NCI-H748 treated with DMSO at 0.1 percent for 48 hours (cell line): ENCODE results near the gene TP63.

Source experiments
- DNase-seq: peaks from one replicate; lab custom pipeline; 2025; lab: John Stamatoyannopoulos, UW

Gene TP63

DNA sequence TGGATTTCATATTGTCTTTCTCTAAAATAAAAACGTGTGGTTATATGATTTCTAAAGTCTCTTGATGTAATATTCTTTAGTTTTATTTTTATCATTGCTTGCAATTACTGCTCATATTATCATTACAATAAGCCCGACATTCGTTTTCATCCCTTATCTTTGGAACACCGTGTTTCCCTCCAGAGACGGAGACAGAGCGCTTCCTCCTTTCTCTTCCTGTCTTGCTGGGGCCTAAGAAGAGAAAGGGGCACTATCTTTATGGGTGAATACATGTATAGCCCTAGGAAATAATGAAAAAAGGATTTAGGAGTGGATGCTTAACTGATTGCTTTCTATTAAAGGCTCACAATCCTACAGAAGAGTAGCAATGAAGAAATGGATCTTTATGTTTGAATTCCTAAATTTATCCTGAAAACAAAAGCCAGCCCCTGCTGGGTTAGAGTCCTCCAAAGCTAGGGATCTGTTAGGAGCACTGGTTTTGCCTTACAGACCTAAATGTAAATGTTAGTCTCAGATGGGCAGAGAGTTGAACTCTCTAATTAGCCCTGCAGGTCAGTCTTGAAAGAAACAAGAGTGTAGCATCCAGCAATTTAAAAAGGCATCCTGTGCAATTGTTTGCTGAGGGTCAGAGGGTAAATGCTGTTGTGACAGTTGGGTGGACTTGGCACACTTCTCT lies 145.1 kb downstream of the TP63 start:
- DNase-seq: no peak

DNA sequence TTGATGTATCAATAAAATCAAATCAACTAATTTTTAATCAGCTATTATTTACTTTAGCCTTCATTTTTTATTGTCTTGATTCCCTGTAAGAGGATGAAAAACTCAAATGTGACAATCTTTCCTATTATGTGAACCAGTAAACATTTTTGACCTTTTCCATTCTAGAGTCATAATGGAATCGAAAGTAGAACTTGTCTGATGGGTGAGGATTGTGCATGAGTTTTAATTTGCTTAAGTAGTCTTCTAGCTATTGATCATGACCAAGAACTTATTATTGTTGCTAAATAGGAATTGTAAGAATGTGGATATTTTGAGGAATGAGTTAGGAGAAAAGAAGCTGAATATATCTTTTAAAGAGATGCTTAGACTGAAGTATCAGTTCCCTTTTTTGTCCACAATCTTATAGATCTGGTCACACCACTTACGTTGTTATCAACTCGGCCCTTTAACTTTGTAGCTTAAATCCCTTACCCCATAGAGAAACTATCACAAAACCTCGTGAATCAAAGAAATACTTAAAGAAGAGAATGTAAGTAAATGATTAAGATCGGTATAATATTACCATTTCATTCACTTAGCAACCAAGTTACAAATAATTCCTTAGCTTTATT lies 147.3 kb downstream of the TP63 start:
- DNase-seq: no peak

- no peak for DNase-seq
These were observed 148.0 kb downstream of the TP63 start for GRCh38 chr3:189779166-189779565.

DNA sequence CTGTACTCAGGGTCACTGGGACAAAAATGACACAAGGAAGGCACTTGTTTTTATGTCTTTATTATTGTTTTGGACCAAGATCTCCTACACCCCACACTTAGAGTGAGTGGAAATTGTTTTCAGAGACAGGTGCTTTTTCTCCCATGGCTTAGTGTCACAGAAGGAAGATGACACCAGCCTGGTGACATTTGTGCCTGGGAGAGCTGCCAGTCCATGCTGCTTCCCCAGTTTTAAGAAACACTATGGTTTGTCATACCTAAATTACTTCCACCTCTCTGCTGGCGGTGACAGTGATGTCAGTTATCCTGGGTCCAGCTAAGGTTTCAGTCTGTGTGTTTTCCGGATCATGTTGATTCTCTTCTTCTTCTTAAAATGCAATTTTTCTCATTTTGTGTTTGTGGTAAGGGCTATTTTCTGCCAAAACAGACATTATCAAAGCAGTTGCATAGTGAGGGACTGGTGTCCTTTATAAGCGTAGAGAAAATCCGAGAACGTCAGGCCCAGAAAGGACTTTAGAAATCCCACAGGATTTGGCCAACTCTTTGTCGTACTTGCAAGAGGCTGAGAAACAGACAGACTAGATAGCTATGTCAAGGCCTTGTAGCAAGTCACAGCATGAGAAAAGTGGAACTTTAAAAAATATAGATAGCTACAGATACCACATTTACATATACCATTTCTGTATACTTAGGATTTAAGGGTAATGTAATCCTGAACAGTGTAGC lies 149.5 kb downstream of the TP63 start:
- no peak for DNase-seq

- no peak for DNase-seq
These were observed 150.2 kb downstream of the TP63 start for GRCh38 chr3:189781415-189781814.

DNA sequence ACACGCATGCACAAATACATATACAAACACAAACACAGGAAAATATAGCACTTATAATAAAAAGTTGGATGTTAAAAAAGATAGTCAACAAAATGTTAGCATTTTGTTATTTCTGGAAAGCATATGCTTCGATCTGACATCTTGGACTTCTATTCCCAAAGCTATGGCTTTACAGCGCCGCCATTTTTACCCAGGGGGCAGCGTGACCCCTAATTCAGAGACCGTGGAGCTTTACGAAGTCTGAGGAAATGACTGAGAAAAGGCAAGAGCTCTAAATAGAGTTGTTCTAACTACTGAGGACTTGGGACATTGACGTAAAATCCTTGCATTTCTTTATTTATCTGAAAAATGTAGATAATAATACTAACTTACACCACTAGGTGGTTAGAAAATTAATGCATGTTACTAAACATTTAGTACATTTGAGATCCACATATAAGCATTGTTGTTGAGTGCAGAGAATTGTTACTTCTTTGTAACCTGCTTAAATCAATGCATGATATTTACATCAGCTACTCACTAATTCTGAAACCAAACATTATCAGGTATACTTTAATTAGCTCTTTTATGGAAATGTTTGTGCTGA lies 155.4 kb downstream of the TP63 start:
- no peak for DNase-seq

GRCh38 chr3:189787191-189787590 lies 156.0 kb downstream of the TP63 start:
- no peak for DNase-seq

DNA sequence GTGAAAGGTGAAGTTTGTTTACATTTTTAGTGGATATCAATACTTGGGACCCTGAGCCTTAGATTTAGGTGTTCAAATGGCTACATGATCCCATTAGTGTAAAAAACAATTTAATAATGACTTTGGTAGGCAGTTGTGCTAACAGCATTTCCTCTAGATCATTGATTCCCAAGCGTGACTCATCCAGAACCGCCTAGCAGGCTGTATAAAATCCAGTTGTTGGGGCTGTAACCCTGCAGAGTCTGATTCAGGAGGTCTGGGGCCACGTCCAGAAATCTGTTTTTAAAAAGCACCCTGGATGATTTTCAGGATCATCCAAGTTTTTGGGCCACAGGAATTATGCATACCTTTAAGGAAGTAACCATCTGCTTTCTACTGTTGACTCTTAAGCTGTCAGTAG lies 156.4 kb downstream of the TP63 start:
- no peak for DNase-seq

DNA sequence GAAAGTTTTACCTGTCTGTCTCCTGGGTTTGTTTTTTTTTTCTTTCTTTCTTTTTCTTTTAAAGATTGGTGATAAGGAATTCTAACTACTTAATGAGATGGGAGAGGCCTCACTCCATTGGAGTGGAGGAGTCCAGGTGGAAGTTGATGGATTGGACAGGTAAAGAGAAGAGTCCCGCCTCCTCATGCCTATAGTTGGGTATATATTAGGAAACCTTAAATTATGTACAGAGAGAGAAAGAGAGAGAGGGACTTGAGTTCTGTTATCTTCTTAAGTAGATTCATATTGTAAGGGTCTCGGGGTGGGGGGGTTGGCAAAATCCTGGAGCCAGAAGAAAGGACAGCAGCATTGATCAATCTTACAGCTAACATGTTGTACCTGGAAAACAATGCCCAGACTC lies 158.2 kb downstream of the TP63 start:
- DNase-seq: no peak

DNA sequence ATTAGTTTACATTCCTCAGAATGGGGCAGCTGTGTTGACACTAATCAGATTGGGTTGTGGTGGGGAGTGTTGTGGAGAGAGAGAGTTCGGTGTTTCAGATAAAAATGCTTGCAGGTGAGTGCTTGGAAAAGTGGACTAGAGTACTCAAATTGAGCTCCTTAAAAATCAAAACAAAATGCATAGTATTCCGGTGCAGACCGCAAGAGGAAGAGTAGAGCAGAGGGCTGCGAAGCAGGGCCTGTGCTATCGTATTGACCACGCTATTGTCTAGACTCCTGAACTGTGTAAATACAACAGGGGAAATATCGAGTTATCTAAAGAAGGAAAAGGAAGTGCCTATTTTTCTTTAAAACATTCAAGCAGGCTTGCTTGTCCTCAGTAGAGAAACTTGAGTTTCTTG lies 159.5 kb downstream of the TP63 start:
- peak; percentile 35 for DNase-seq

DNA sequence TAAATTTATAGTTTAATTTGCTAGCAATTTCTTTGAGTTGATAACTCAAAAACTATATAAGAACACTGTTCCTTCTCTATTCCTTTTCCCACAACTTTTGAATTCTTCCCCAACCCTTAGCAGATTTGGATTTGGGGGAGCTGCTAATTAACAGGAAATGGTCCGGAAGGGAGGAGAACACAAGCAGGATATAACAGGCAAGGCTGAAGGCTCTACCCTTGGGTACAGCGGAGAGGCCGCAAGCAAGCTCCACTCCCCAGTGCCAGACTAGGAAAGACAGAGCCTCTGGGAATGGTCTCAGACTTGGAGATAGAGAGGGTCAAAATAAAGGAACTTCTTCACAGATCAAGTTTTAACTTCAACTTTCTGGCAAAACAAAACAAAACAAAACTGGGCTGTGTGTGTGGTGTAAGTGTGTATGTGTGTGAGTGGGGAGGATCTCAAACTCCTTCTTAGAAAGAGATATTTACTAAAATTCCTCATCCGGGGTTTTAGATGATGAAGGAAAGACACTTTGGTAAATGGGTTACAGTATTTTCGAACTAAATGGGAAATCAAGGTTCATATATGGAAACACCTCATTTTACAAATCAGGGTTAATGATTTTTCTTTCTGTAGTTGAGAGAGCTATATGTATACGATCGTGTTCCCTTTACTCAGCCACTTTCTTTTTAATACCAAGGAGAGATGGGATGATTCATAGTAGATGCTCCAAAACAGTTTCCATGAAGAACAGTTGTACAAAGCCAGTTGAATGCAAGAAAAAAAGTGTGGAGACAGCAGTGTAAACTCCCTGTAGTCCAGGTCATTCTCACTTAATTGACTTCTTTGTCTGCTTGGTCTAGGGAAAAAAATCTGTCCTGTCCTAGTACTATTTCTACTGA lies 161.1 kb downstream of the TP63 start:
- DNase-seq: no peak

GRCh38 chr3:189794518-189794917 lies 163.3 kb downstream of the TP63 start:
- DNase-seq: peak; percentile 4

GRCh38 chr3:189797103-189797750 lies 166.0 kb downstream of the TP63 start:
- no peak for DNase-seq

- no peak for DNase-seq
These were observed 168.2 kb downstream of the TP63 start for GRCh38 chr3:189799366-189799765.

DNA sequence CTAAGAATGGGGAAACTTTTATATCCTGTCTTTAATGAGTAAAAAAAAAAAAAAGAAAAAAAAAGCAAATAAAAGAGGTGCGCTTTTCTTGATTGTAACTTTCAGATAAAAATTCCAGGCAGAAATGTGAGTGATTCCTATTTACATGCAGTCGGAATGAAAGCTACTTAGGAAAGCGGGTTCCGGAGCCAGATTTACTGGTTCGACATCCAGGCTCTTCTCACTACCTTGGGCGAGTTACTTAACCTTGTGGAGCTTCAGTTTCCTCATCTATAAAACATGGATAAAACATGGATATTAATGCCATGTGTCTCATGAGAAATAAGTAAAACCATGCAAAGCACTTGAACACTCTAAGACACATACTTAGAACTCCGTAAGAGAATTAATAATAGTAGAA lies 169.2 kb downstream of the TP63 start:
- DNase-seq: no peak

DNA sequence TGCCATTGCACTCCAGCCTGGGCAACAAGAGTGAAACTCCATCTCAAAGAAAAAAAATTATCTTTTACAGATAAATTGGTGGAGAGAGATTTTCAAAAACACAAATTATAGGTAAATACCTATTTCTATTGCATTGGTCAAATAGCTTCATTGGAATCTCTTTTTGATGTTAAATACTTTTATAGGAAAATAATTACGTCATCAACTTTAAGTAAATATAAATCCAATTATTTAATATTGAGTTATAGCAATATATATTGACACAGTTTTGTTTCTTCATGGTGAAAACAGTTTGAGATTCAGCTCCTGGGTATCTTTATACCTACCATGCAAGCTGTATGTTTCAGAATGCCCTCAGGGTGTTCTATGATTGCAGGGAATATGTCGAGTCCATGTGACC lies 172.1 kb downstream of the TP63 start:
- no peak for DNase-seq

DNA sequence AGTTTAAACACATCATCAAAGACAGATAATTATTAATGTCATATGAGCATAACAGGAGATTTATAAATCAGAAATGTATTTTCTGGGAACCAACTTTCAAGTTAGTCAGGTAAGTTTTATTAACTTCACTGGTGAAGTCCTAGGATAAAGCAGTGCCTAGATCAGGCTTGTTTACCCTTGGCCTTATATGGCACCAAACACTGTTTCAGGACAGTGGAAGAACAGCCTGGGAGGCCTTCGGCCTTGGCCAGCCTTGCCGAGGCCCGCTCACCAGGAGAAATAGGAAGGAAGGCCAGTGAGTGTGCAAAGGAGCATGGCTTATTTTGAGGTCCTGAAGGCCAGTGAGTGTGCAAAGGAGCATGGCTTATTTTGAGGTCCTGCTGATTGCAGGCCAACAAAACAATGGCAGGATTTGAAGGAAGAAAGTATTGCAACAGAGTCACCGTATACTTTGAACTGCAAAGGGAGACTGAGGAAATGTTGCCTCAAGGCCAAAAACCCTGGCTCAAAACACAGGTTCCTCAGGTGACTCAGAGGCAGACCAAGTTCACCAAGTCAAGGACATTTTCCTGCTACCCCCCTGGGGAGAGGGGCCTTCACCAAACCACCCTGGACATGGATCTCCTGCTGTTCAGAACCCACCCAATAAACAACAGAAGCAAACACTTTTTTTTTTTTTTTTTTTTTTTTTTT lies 174.3 kb downstream of the TP63 start:
- no peak for DNase-seq

DNA sequence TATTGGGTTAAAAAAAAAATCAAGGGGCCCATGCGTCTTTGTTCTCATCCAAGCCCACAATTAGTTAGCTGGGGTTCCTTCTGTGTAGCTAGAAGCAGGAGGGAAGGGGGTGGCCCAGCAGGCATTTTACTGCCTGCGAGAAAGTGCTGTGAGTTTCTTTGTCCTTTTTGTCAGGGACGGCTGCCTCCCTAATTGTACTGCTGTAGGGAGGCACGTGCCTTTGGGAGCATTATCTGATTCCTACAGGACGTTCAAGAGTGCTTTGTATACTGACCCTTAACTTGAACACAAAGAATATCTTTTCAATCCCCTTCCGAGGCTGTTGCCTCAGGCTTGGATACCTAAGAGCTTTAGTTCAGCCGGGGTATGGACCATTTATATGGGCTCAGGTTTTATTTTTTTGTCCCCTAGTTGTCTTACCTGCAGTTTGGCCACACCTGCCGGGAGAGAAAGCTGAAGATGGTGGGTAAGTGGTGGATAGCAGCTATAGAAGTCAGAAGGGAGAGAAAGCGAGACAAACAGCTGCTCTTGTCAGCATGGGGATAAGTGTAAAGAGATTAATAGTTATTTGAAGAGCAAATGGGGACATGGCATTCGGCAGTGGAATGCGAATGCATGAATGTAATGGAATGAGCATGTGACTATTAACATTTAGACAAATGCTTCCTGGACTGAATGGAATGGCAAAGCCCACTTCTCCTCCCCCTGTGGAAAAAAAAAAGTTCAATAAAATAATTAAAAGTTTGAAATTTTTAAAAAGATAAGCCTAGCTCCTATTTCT lies 175.2 kb downstream of the TP63 start:
- DNase-seq: no peak

GRCh38 chr3:189808246-189809007 lies 177.2 kb downstream of the TP63 start:
- DNase-seq: no peak
